ENCODE measurements around the gene TNIP3. TPM values are rescaled to one million over a fixed set of nuclear protein-coding genes. Genes with fewer than 3 reads are reported as not detected.

Gene TNIP3
- total RNA-seq, 2 experiments from 2014 or later, result 16.9 to 18.3 TPM

DNA sequence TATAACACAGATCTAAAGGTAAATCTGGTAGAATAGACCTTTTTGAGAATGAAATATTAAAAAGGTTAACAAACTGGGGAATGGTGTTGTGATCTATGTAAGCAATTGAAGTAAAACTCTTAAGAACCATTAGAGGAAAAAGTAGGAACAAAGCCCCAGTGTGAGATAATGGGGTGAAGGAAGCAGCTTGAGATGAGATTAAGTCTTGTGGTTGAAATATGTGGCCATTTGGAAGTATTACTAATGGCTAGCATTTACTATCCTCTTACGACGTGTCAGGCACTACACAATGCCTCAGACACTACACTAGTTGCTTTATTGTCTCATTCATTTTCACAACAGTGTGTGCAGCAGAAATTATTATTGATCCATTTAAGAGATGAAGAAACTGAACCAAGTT, 65.9 kb downstream of the TNIP3 start:
- CTCF ChIA-PET, result no interaction called here
- POLR2A ChIA-PET, result no interaction called here

DNA sequence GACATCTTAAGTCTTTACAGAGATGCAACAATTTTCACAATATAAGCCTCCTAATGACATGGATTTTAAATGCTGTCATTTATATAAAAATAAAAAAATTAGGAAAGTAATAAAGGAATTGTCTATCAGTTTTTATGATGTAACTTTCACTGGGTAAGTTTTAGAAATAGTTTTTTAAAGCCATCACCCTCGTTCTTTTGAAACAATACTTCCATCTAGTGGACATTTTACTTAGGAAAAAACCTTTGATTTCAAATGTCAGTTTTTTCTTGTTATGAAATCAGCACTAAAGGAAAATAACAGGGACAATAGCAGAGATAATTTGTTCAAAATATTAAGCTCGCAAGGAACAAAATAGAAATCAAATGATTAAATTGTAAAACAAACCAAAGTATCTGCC, 67.5 kb downstream of the TNIP3 start:
- ChIA-PET POLR2A (no interaction called here), CTCF (no interaction called here)

DNA sequence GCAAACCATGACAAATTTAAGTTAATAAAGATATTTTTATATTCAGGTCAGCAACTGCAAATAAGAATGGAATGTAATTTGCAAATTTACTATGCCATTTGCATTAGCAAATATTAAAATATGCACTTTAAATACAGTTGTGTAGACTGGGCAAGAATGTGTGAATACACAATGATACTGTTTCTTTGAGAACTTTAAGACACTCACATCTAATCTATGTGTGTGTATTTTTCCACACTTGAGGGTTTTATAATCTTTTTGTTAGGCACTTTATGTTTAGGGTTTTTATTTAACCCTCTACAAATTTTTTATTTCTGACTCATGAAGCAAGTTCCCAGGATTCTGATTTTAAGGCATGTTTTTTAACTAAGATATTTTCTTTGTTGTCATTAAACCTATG, 67.9 kb downstream of the TNIP3 start:
- CTCF ChIA-PET, result no interaction called here
- POLR2A ChIA-PET, result no interaction called here

DNA sequence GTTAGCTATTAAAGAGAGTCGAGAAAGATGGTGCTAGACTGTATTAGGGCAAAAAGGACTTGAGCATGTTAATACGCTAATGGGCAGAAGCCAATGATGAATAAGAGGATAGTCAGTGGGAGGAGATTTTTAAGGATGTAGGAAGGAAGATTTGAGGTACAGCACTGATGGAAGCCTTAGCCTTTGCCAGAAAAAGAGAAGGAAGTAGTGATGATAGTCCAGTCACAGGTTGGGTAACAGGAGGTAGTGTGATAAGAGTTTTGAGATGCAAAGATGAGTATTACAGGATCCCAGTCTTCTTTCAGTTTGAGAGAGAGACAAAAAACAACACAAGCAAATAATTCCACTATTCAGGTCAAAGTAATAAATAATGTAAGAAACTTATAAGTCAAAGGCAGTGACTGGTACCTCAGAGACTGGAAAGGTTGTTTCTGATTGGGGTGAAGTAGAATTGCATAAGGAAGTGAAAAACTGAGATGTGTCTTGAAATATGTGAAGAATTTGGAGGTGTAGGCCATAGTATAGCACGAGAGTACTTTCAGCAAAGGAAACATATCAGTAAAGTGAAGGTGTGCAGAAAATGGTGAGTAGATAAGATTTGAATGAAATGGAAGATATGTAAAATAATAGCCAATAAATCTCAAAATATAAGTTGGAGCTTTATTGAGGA, 69.7 kb downstream of the TNIP3 start:
- ChIA-PET POLR2A (no interaction called here), CTCF (no interaction called here)

DNA sequence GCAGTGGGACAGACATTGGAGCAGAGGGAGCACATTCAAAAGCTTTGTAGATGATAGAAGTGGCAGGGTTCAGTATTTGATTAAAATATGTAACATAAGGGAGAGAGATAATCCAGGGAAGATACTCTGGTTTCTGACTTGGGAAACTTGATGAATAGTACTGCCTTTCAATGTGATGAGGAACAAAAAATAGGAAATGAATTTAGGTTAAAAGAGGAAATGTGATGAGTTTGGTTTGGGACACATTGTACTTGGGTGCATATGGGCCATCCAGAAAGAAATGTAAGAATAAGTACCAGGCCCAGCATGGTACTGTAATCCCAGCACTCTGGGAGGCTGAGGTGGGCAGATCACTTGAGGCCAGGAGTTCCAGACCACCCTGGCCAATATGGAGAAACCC, 70.9 kb downstream of the TNIP3 start:
- ChIA-PET CTCF (no interaction called here), POLR2A (no interaction called here)

DNA sequence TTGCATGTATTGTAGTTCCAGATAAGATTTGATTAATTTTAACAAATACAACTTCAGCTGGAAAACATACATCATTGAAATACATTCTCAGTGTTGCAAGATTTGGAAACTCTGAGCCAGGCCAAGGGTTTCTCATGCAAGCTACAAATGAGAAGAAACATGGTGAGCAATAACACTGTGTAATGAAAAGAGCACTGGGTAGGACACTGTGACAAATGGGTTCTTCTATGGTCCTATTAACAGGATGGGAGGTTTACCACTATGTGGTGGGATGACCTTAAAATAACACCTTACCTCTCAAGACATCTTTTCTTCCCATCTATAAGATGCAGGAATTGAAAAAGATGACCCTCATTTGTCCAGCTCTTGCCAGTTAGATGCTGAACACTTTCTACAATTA, 72.2 kb downstream of the TNIP3 start:
- POLR2A ChIA-PET, result no interaction called here
- CTCF ChIA-PET, result no interaction called here

DNA sequence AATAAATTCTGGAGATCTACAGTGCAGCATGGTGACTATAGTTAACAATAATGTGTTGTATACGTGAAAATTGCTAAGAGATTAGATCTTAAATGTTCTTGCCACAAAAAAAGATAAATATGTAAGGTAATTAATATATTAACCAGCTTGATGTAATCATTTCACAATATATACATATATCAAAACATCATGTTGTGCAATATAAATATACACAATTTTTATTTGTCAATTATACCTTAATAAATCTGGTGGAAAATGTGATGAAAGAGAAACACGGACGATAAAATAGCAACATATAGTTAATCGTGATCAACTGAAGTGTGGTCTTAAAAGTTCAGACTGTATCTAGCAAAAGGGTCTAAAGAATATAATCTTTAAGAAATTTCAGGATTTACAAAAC, 75.3 kb downstream of the TNIP3 start:
- ChIA-PET CTCF (no interaction called here), POLR2A (no interaction called here)

Other genes starting within 250 kb of the TNIP3 start
- under 1 TPM; 0.32 to 0.48 TPM for gene PRDM5, start 241.6 kb downstream of the TNIP3 start, total RNA-seq
- gene NDNF, start 91.8 kb downstream of the TNIP3 start, total RNA-seq, result under 1 TPM; 0.19 TPM
- gene QRFPR, start 216.7 kb upstream of the TNIP3 start, total RNA-seq, result not detected